ENCODE data around the gene KAZN.

Gene KAZN

GRCh38 chr1:14773396-14774025 is 175.0 kb downstream of the KAZN start:
- TF ChIP-seq CTCF (conservative IDR thresholded peaks at IDR 0.05; ENCODE audit: low read depth, low read length), result no peak
- no peak overlapping the region for H3K4me3 ChIP-seq (ENCODE audit: low read depth, low read length)
- DNase-seq (ENCODE audit: low read depth), result no peak

DNA sequence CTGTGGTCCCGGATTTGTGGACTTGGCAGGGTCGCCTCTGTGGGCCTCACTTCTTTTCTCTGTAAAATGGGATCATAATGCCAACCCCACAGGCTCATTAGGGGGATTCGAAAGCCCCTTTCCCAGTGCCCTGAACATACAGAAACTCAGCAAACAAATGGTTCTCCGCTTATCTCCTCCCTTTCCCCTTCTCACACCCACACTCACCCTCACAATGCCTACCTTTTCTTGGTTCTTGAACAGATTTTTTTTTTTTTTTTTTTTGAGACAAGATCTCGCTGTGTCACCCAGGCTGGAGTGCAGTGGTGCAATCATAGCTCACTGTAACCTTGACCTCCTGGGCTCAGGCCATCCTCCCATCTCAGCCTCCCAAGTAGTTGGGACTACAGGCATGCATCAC is 175.7 kb downstream of the KAZN start:
- DNase-seq (ENCODE audit: low read depth), result no peak
- no peak for TF ChIP-seq CTCF (conservative IDR thresholded peaks at IDR 0.05; ENCODE audit: low read depth, low read length)
- H3K4me3 ChIP-seq (ENCODE audit: low read depth, low read length), result no peak overlapping the region

DNA sequence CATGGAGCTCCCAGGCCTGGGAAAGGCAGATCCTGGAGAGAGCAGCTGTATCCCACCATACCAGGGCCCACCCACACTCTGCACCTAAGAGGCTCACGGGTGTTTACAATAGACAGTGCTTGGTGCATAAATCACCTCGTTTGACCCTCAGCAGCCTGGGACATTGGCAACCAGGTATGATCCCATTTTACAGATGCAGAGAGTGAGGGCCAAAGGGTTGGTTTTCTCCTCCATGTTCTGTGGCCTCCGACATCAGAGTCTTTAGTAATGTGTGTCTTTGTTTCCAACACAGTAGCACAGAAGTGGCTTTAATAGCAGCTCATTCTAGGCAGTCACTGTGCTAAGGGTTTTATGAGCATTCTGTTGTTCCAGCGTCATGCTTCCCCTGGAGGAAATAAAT is 176.5 kb downstream of the KAZN start:
- TF ChIP-seq CTCF (conservative IDR thresholded peaks at IDR 0.05; ENCODE audit: low read depth, low read length), result no peak
- DNase-seq (ENCODE audit: low read depth), result no peak
- H3K4me3 ChIP-seq (ENCODE audit: low read depth, low read length), result no peak overlapping the region

DNA sequence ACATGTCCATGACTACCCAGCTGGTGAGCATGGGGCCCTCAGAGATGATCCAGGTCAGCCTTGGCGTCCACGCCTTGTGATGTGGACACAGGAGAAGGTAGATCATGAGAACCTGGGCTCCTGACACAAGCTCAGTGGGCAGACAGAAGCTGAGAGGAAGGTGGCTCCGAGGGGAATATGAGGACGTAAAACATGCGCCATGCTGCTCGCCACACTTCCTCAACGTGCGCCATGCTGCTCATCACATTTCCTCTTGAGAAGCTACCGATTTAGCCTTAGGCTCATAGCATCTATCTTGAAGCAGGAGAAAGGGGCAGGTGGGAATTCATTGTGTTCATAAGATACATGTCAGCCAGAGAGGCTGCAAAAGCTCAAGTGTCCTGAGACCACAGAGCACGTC is 176.9 kb downstream of the KAZN start:
- no peak overlapping the region for H3K4me3 ChIP-seq (ENCODE audit: low read depth, low read length)
- DNase-seq (ENCODE audit: low read depth), result no peak
- TF ChIP-seq CTCF (conservative IDR thresholded peaks at IDR 0.05; ENCODE audit: low read depth, low read length), result no peak

DNA sequence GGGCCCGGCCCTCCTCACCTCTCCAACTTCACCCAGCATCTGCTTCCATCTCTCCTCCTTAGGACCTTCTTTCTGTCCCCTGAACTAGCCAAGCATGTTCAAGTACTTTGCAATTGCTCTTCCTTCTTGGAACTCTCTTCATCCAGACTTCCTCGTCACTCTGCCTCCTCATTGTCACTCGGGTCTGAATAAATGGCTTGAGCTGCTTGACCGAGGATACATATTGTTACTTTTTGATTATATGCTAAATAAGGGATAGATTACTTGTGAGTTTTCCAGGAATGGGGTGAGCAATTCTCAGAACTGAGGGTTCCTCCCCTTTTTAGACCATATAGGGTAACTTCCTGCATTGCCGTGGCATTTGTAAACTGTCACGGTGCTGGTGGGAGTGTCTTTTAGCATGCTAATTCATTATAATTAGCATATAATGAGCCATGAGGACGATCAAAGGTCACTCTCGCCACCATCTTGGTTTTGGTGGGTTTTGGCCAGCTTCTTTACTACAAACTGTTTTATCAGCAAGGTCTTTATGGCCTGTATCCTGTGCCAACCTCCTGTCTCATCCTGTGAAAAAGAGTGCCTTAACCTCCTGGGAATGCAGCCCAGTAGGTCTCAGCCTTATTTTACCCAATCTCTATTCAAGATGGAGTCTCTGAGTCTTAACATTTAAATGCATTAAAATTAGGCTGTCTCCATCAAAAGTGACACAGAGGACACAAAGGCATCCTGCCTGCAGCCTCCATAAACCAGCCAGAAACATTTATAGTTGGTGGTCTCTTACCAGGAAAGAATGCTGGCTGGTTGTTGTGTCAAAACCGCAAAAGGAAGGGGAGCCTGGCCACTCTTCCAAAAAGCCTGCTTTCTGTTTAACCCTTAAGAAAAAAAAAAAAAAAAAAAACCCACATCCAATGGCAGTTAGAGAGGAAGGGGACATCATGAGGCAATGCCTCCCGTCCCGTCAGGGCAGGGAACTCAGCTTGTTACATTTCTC is 179.3 kb downstream of the KAZN start:
- H3K4me3 ChIP-seq (ENCODE audit: low read depth, low read length), result no peak overlapping the region
- DNase-seq (ENCODE audit: low read depth), result no peak
- no peak for TF ChIP-seq CTCF (conservative IDR thresholded peaks at IDR 0.05; ENCODE audit: low read depth, low read length)

DNA sequence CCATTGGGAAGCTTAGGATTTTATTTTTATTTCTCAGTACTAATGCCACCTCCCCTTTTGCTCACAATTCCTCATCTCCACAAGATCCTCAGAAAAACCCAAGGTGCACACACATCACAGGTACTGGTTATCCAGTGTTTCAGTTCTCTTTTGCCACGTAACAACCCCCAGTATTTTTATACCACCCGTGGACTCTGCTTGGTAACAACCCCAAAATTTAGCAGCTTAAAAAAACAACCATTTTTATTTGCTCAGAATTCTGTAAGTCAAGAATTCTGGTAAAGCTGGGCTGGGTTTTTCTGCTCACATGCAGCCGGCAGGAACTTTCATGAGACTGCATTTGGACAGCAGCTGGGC is 180.0 kb downstream of the KAZN start:
- H3K4me3 ChIP-seq (ENCODE audit: low read depth, low read length), result no peak overlapping the region
- DNase-seq (ENCODE audit: low read depth), result no peak
- no peak for TF ChIP-seq CTCF (conservative IDR thresholded peaks at IDR 0.05; ENCODE audit: low read depth, low read length)

Data from choroid plexus epithelial cell (primary cell).